K562 (cell line): ENCODE measurements around the gene SNX14. TPM values are rescaled to one million over a fixed set of nuclear protein-coding genes. Genes with fewer than 3 reads are reported as not detected.

Experiments
- BACH1 ChIP-seq: fragments of 200-800 bp; sonication (Bioruptor generic); IDR thresholded peaks from 2 replicates; pipeline ENCODE4 v1.6.1; 2016; ENCODE audit warnings: missing genetic modification characterization, missing compliant biosample characterization
- CBFA2T3 ChIP-seq: fragments of 450-650 bp; IDR thresholded peaks from 2 replicates; pipeline ENCODE4 v1.6.1; 2017
- GTF3C2 ChIP-seq: IDR thresholded peaks from 3 replicates; pipeline ENCODE4 v1.6.1; 2011; ENCODE audit warnings: borderline replicate concordance, mild to moderate bottlenecking, moderate library complexity; ENCODE audit not compliant: insufficient read length; ENCODE audit errors: extremely low read depth
- KLF6 ChIP-seq: fragments of 250-450 bp; sonication (Bioruptor Pico); IDR thresholded peaks from 2 replicates; pipeline ENCODE4 v1.4.0; 2020; ENCODE audit warnings: mild to moderate bottlenecking, moderate library complexity, borderline replicate concordance
- MEIS2 ChIP-seq: fragments of 450-650 bp; IDR thresholded peaks from 2 replicates; pipeline ENCODE4 v1.6.1; 2014; ENCODE audit warnings: mild to moderate bottlenecking; ENCODE audit not compliant: partially characterized antibody
- NEUROD1 ChIP-seq: fragments of 150-350 bp; IDR thresholded peaks from 2 replicates; pipeline ENCODE4 v1.6.1; 2014; ENCODE audit warnings: borderline replicate concordance, low read length, low read depth; ENCODE audit not compliant: partially characterized antibody
- POLR2G ChIP-seq: fragments of 200-400 bp; formaldehyde crosslinking; IDR thresholded peaks from 2 replicates; pipeline ENCODE4 v1.6.1; 2017; ENCODE audit warnings: low read depth, mild to moderate bottlenecking, antibody characterized with exemption, low read length, moderate library complexity
- SMC3 ChIP-seq: conservative IDR thresholded peaks from 2 replicates; pipeline ENCODE4 v1.6.1; 2011; ENCODE audit warnings: low read depth, low read length, improper control_type of control experiment; ENCODE audit not compliant: insufficient read depth
- THAP7 ChIP-seq: fragments of 250-450 bp; sonication (Bioruptor Pico); IDR thresholded peaks from 2 replicates; pipeline ENCODE4 v1.5.0; 2021
- USF1 ChIP-seq: sonication (generic); formaldehyde crosslinking; IDR thresholded peaks from 2 replicates; pipeline ENCODE4 v1.9.0; 2022; ENCODE audit warnings: mild to moderate bottlenecking, missing genetic modification reagents
- ZBTB5 ChIP-seq: fragments of 450-650 bp; IDR thresholded peaks from 2 replicates; pipeline ENCODE4 v1.6.1; 2017; ENCODE audit warnings: antibody characterized with exemption
- ZKSCAN3 ChIP-seq: fragments of 250-450 bp; sonication (Bioruptor Pico); IDR thresholded peaks from 2 replicates; pipeline ENCODE4 v1.4.0; 2020
- ZNF445 ChIP-seq: fragments of 250-450 bp; sonication (Bioruptor Pico); IDR thresholded peaks from 2 replicates; pipeline ENCODE4 v1.4.0; 2020; ENCODE audit warnings: low read depth, mild to moderate bottlenecking, moderate library complexity
- ZNF609 ChIP-seq: sonication (generic); formaldehyde crosslinking; IDR thresholded peaks from 2 replicates; pipeline ENCODE4 v1.8.1; 2023; ENCODE audit warnings: missing genetic modification reagents, mild to moderate bottlenecking, borderline replicate concordance
- ZNF644 ChIP-seq: fragments of 200-800 bp; sonication (Bioruptor generic); IDR thresholded peaks from 2 replicates; pipeline ENCODE4 v1.6.1; 2016; ENCODE audit warnings: low read depth, missing genetic modification characterization, missing compliant biosample characterization
- ZNF668 ChIP-seq: fragments of 250-450 bp; sonication (Bioruptor Pico); IDR thresholded peaks from 2 replicates; pipeline ENCODE4 v1.8.0; 2022; ENCODE audit warnings: mild to moderate bottlenecking, inconsistent platforms
- polyA plus RNA-seq, 8 experiments: library from polyadenylated mRNA; depleted of rRNA in 4 of 8; stranded (reverse) in 5 of 8; unstranded in 3 of 8; fragments of >200 nt; fragmentation: Nextera tagmentation in 2 of 8; fragmentation: Illumina TruSeq in 1 of 8; extraction: Ambion mirVana in 2 of 8; extraction: Trizol in 1 of 8; gene quantifications; 2 replicates each; pipeline versions ENCODE4 v1.2.1 to v1.2.3, GENCODE V29; 2011 to 2014; ENCODE audit warnings: inconsistent platforms in 1 of 8, missing spikeins in 1 of 8
- total RNA-seq, 7 experiments: library from RNA; depleted of rRNA in 6 of 7; stranded (reverse); fragments of >200 nt in 6 of 7; fragmentation: Illumina TruSeq in 2 of 7; extraction: Trizol in 2 of 7; gene quantifications; 2 replicates each; pipeline versions ENCODE4 v1.2.1 to v1.2.3, GENCODE V29; 2011 to 2021; ENCODE audit warnings: low replicate concordance in 1 of 7

The SNX14 gene
- total and polyA plus RNA-seq, 9 of the 15 experiments (the other 6 are each of a cell fraction or from before 2014, with no cell fraction given): 46.5 to 140 (median 71.2) TPM

GRCh38 chr6:85593438-85594196 is at the start of gene SNX14 (continued):
- TF ChIP-seq MEIS2 (peak; percentile 83), SMC3 (no peak), ZNF445 (CRISPR knock-in tag) (no peak), KLF6 (CRISPR knock-in tag) (no peak), BACH1 (no peak), GTF3C2 (no peak), THAP7 (CRISPR knock-in tag) (no peak), ZBTB5 (no peak), ZNF609 (no peak), ZNF668 (CRISPR knock-in tag) (no peak), POLR2G (peak; percentile 98), CBFA2T3 (no peak), NEUROD1 (no peak), USF1 (CRISPR knock-in tag) (peak; percentile 20; the same call in 1 of the 2 replicates), ZKSCAN3 (CRISPR knock-in tag) (no peak), ZNF644 (tag) (peak; percentile 12; the same call in 1 of the 2 replicates)
